ENCODE measurements around the gene GPA33.

GPA33 gene

DNA sequence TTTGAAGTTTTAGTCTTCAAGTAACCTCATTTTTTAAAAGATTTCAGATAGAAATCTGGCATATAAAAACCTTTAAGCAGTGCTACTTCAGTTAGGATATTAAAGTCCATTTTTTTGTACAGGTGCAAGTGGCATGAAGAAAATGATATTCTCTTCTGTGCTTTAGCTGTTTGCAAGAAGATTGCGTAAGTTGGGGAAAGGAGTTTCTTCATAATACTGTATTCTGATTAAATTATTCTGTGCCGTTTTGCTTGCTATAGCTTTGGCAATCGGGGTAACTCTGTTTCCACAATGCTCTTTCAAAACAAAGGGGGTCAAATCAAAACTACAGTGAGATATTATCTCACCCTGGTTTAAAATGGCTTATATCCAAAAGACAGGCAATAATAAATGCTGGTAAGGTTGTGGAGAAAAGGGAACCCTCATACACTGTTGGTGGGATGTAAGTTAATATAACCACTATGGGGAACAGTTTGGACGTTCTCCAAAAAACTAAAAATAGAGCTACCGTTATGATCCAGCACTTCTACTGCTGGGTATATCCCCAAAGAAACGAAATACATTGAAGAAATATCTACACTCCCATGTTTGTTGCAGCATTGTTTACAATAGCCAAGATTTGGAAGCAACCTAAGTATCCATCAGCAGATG lies 74.0 kb downstream of the GPA33 start:
- Histone ChIP-seq H3K9ac (no peak overlapping the region), H3K4me2 (ENCODE audit: low read length) (no peak overlapping the region), H2AFZ (no peak overlapping the region), H3K4me3 (ENCODE audit: low read depth, low read length) (no peak overlapping the region), H3K27me3 (ENCODE audit: control insufficient read depth, insufficient read depth, low read length) (no peaks in the 10 kb centered on the region), H3K4me1 (no peaks in the 10 kb centered on the region), H3K36me3 (ENCODE audit: control insufficient read depth, insufficient read depth, low read length) (no peaks in the 10 kb centered on the region), H3K79me2 (no peaks in the 10 kb centered on the region), H3K9me3 (ENCODE audit: control insufficient read depth, low read length) (no peaks in the 10 kb centered on the region), H3K27ac (no peak overlapping the region)
- TF ChIP-seq, protein P1, sequence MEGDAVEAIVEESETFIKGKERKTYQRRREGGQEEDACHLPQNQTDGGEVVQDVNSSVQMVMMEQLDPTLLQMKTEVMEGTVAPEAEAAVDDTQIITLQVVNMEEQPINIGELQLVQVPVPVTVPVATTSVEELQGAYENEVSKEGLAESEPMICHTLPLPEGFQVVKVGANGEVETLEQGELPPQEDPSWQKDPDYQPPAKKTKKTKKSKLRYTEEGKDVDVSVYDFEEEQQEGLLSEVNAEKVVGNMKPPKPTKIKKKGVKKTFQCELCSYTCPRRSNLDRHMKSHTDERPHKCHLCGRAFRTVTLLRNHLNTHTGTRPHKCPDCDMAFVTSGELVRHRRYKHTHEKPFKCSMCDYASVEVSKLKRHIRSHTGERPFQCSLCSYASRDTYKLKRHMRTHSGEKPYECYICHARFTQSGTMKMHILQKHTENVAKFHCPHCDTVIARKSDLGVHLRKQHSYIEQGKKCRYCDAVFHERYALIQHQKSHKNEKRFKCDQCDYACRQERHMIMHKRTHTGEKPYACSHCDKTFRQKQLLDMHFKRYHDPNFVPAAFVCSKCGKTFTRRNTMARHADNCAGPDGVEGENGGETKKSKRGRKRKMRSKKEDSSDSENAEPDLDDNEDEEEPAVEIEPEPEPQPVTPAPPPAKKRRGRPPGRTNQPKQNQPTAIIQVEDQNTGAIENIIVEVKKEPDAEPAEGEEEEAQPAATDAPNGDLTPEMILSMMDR (IDR thresholded peaks at IDR 0.05): no peak

DNA sequence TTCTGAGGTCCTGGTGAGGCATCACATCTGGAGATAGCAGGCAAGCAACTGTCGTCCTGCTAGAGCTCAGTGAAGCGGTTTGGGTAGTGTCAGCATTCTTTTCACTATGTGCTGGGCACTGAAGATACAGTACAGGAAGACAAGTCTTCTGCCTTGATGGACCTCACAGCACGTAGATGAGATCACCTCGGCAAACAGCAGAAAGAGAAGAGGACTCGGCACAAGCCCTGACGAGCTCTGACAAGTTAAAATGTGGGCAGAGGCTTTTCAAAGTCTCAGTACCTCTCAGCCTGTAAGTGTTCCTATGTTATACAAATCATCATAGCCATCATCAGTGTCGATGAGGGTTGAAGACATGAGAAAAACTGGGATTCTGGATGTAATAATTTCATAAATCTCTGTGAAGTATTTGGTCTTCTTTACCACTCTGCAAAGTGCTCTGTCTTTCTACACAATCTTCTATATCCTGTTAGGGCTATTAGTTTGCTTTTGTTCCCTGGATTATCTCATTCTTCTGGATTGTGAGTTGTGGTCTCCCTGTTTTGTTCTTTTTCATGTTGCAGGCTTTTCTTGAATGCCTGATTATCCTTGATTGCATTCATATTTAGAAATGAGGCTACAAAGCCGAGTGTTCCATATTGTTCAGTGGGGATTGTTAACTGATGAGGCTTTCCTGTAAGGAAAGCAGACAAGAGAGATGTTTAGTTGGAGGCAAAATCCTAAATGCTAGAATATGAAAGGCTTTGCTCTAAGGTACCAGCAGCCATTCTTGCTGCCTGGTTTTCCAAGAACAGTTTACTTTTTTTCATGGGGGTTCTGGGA lies 76.9 kb downstream of the GPA33 start:
- Histone ChIP-seq H3K4me3 (ENCODE audit: low read depth, low read length) (no peak overlapping the region), H3K36me3 (ENCODE audit: control insufficient read depth, insufficient read depth, low read length) (no peaks in the 10 kb centered on the region), H3K9ac (no peak overlapping the region), H3K79me2 (no peaks in the 10 kb centered on the region), H3K4me1 (no peaks in the 10 kb centered on the region), H3K4me2 (ENCODE audit: low read length) (no peak overlapping the region), H2AFZ (no peak overlapping the region), H3K9me3 (ENCODE audit: control insufficient read depth, low read length) (no peaks in the 10 kb centered on the region), H3K27ac (no peak overlapping the region), H3K27me3 (ENCODE audit: control insufficient read depth, insufficient read depth, low read length) (no peaks in the 10 kb centered on the region)
- TF ChIP-seq, protein P1 (IDR thresholded peaks at IDR 0.05): no peak

DNA sequence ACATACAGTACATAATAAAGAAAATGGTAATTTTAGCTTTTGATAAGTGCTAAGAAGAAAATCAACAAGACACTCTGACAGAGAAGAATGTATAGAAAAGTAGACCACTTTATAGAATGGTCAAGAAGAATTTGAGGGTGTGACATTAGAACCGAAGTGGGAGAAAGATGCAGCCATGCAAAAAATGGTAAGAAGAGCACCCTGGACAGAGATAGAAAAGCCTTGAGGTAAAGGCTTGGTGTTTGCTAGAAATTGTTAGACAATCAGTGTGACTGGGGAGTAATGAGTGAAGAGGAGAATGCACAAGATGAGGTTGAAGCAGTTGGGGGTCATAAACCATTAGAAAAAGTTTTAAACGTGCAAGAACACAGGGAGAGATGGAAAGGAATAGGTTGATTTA lies 77.6 kb downstream of the GPA33 start:
- Histone ChIP-seq H2AFZ (no peak overlapping the region), H3K9me3 (ENCODE audit: control insufficient read depth, low read length) (no peaks in the 10 kb centered on the region), H3K79me2 (no peaks in the 10 kb centered on the region), H3K27ac (no peak overlapping the region), H3K4me1 (no peaks in the 10 kb centered on the region), H3K4me2 (ENCODE audit: low read length) (no peak overlapping the region), H3K9ac (no peak overlapping the region), H3K36me3 (ENCODE audit: control insufficient read depth, insufficient read depth, low read length) (no peaks in the 10 kb centered on the region), H3K27me3 (ENCODE audit: control insufficient read depth, insufficient read depth, low read length) (no peaks in the 10 kb centered on the region), H3K4me3 (ENCODE audit: low read depth, low read length) (no peak overlapping the region)
- TF ChIP-seq, protein P1 (IDR thresholded peaks at IDR 0.05): no peak

DNA sequence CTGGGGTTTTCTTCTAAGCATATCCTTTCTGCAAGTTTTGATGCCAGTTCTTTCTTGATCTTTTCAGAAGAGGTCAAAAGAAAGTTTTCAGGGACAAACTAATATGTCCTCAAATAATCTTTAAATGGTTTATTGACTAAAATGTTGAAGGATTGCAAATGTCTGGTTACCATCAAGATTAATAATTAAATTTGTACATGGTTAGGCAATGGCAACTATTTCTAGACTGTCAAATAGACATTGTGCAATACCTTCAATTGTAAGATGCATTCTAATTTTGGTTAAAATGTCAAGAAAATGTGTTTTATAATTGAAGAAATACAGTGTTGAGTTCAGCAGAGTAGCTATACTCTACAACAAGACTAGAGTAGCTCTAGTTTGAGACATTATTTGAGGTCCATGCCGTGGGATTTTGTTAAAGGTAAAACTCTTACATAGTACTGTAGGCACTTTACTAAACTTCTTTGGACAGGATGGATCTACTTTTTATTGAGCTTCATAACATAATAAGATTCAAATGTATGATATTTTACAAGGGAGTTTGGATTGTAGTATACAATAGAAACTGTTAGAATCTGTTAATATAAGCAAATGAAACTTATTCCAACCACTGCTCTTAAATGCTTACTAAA lies 78.5 kb downstream of the GPA33 start:
- TF ChIP-seq, protein P1 (IDR thresholded peaks at IDR 0.05): no peak
- no peak overlapping the region for H2AFZ ChIP-seq
- no peaks in the 10 kb centered on the region for H3K9me3 ChIP-seq (ENCODE audit: control insufficient read depth, low read length)

More for the DNA sequence above, 78.5 kb downstream of the GPA33 start:
- Histone ChIP-seq H3K27ac (no peak overlapping the region), H3K27me3 (ENCODE audit: control insufficient read depth, insufficient read depth, low read length) (no peaks in the 10 kb centered on the region), H3K4me2 (ENCODE audit: low read length) (no peak overlapping the region), H3K4me3 (ENCODE audit: low read depth, low read length) (no peak overlapping the region), H3K36me3 (ENCODE audit: control insufficient read depth, insufficient read depth, low read length) (no peaks in the 10 kb centered on the region), H3K79me2 (no peaks in the 10 kb centered on the region), H3K9ac (no peak overlapping the region), H3K4me1 (no peaks in the 10 kb centered on the region)

Data from parathyroid adenoma (tissue), 2 donors.